K562 (cell line): ENCODE results near the gene NR1D1. TPM values are rescaled to one million over a fixed set of nuclear protein-coding genes. Genes with fewer than 3 reads are reported as not detected.

Experiments
- BCOR ChIP-seq: fragments of 450-650 bp; IDR thresholded peaks from 2 replicates; pipeline ENCODE4 v1.6.1; 2016
- ELF2 ChIP-seq: fragments of 250-450 bp; sonication (Bioruptor Pico); IDR thresholded peaks from 2 replicates; pipeline ENCODE4 v1.5.0; 2021; ENCODE audit warnings: mild to moderate bottlenecking
- HCFC1 ChIP-seq: IDR thresholded peaks from 2 replicates; pipeline ENCODE4 v1.6.1; 2012; ENCODE audit warnings: low read depth, low read length, improper control_type of control experiment
- HDGF ChIP-seq: fragments of 450-650 bp; IDR thresholded peaks from 2 replicates; pipeline ENCODE4 v1.6.1; 2016
- MLLT1 ChIP-seq, 2 experiments: fragments of 450-650 bp; IDR thresholded peaks; 2 replicates each; pipeline ENCODE4 v1.6.1; 2016
- MXI1 ChIP-seq: IDR thresholded peaks from 2 replicates; pipeline ENCODE4 v1.6.1; 2011; ENCODE audit warnings: low read depth, mild to moderate bottlenecking, improper control_type of control experiment, low read length
- PCBP1 ChIP-seq: fragments of 200-400 bp; formaldehyde crosslinking; IDR thresholded peaks from 2 replicates; pipeline ENCODE4 v1.6.1; 2018; ENCODE audit warnings: mild to moderate bottlenecking, low read depth, low read length; ENCODE audit not compliant: poor library complexity, severe bottlenecking
- TEAD1 ChIP-seq, 2 experiments: fragments of 450-650 bp in 1 of 2; sonication (generic) in 1 of 2; formaldehyde crosslinking; IDR thresholded peaks; 2 replicates each; pipeline versions ENCODE4 v1.4.0 to v1.8.0; 2020 to 2022; ENCODE audit warnings: mild to moderate bottlenecking in 2 of 2, missing genetic modification reagents in 1 of 2
- ZBTB9 ChIP-seq: fragments of 450-650 bp; formaldehyde crosslinking; IDR thresholded peaks from 2 replicates; pipeline ENCODE4 v1.4.0; 2020; ENCODE audit warnings: mild to moderate bottlenecking, moderate library complexity
- ZC3H11A ChIP-seq: IDR thresholded peaks from 2 replicates; pipeline ENCODE4 v1.6.1; 2012; ENCODE audit warnings: low read depth, low read length, improper control_type of control experiment
- ZEB2 ChIP-seq: fragments of 450-650 bp; IDR thresholded peaks from 2 replicates; pipeline ENCODE4 v1.6.1; 2016
- ZNF444 ChIP-seq: fragments of 250-450 bp; sonication (Bioruptor Pico); IDR thresholded peaks from 2 replicates; pipeline ENCODE4 v1.4.0; 2020; ENCODE audit warnings: mild to moderate bottlenecking, moderate library complexity
- polyA plus RNA-seq, 8 experiments: library from polyadenylated mRNA; depleted of rRNA in 4 of 8; stranded (reverse) in 5 of 8; unstranded in 3 of 8; fragments of >200 nt; fragmentation: Nextera tagmentation in 2 of 8; fragmentation: Illumina TruSeq in 1 of 8; extraction: Ambion mirVana in 2 of 8; extraction: Trizol in 1 of 8; gene quantifications; 2 replicates each; pipeline versions ENCODE4 v1.2.1 to v1.2.3, GENCODE V29; 2011 to 2014; ENCODE audit warnings: inconsistent platforms in 1 of 8, missing spikeins in 1 of 8
- total RNA-seq, 7 experiments: library from RNA; depleted of rRNA in 6 of 7; stranded (reverse); fragments of >200 nt in 6 of 7; fragmentation: Illumina TruSeq in 2 of 7; extraction: Trizol in 2 of 7; gene quantifications; 2 replicates each; pipeline versions ENCODE4 v1.2.1 to v1.2.3, GENCODE V29; 2011 to 2021; ENCODE audit warnings: low replicate concordance in 1 of 7
- TF ChIP-seq, protein P1 (sequence below): fragments of 250-450 bp; sonication (Bioruptor Pico); IDR thresholded peaks from 2 replicates; pipeline ENCODE4 v1.4.0; 2020; ENCODE audit warnings: mild to moderate bottlenecking, moderate library complexity, borderline replicate concordance
- TF ChIP-seq, protein P2 (sequence below): sonication (generic); formaldehyde crosslinking; IDR thresholded peaks from 2 replicates; pipeline ENCODE4 v1.8.0; 2022; ENCODE audit warnings: mild to moderate bottlenecking, missing genetic modification reagents
- TF ChIP-seq, protein P3 (sequence below), 2 experiments: fragments of 450-650 bp in 1 of 2; sonication (generic) in 1 of 2; formaldehyde crosslinking in 1 of 2; IDR thresholded peaks in 1 of 2; conservative IDR thresholded peaks in 1 of 2; 2 replicates each; pipeline versions ENCODE4 v1.6.1 to v1.8.1; 2016 to 2023; ENCODE audit warnings: mild to moderate bottlenecking in 2 of 2, moderate library complexity in 2 of 2, inconsistent platforms in 1 of 2, missing genetic modification reagents in 1 of 2

The NR1D1 gene
- total and polyA plus RNA-seq, 9 of the 15 experiments (the other 6 are each of a cell fraction or from before 2014, with no cell fraction given), result 0.25 to 7.7 (median 0.65) TPM

GRCh38 chr17:40111221-40112128 lies 11.1 kb upstream of the NR1D1 start (continued):
- TF ChIP-seq MXI1 (0 out of 2 replicates have a peak, but pooled peaks have one; percentile 9), BCOR (peak; percentile 45), PCBP1 (no peak), HCFC1 (no peak; the same call in 1 of the 2 replicates), ELF2 (CRISPR knock-in tag) (no peak), ZBTB9 (CRISPR knock-in tag) (peak; percentile 50; the same call in 1 of the 2 replicates), HDGF (no peak), ZC3H11A (no peak), TEAD1 (CRISPR knock-in tag; IDR thresholded peaks at IDR 0.05) (peak in 1 of 2 experiments; percentile 7; a peak in 1 of 4 replicates), ZEB2 (peak; percentile 82), ZNF444 (peak; percentile 89), MLLT1 (IDR thresholded peaks at IDR 0.05) (peak in 1 of 2 experiments; percentile 78; a peak in 2 of 4 replicates)
- TF ChIP-seq, protein P1, sequence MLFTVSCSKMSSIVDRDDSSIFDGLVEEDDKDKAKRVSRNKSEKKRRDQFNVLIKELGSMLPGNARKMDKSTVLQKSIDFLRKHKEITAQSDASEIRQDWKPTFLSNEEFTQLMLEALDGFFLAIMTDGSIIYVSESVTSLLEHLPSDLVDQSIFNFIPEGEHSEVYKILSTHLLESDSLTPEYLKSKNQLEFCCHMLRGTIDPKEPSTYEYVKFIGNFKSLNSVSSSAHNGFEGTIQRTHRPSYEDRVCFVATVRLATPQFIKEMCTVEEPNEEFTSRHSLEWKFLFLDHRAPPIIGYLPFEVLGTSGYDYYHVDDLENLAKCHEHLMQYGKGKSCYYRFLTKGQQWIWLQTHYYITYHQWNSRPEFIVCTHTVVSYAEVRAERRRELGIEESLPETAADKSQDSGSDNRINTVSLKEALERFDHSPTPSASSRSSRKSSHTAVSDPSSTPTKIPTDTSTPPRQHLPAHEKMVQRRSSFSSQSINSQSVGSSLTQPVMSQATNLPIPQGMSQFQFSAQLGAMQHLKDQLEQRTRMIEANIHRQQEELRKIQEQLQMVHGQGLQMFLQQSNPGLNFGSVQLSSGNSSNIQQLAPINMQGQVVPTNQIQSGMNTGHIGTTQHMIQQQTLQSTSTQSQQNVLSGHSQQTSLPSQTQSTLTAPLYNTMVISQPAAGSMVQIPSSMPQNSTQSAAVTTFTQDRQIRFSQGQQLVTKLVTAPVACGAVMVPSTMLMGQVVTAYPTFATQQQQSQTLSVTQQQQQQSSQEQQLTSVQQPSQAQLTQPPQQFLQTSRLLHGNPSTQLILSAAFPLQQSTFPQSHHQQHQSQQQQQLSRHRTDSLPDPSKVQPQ (CRISPR knock-in tag), result no peak
- TF ChIP-seq, protein P2, sequence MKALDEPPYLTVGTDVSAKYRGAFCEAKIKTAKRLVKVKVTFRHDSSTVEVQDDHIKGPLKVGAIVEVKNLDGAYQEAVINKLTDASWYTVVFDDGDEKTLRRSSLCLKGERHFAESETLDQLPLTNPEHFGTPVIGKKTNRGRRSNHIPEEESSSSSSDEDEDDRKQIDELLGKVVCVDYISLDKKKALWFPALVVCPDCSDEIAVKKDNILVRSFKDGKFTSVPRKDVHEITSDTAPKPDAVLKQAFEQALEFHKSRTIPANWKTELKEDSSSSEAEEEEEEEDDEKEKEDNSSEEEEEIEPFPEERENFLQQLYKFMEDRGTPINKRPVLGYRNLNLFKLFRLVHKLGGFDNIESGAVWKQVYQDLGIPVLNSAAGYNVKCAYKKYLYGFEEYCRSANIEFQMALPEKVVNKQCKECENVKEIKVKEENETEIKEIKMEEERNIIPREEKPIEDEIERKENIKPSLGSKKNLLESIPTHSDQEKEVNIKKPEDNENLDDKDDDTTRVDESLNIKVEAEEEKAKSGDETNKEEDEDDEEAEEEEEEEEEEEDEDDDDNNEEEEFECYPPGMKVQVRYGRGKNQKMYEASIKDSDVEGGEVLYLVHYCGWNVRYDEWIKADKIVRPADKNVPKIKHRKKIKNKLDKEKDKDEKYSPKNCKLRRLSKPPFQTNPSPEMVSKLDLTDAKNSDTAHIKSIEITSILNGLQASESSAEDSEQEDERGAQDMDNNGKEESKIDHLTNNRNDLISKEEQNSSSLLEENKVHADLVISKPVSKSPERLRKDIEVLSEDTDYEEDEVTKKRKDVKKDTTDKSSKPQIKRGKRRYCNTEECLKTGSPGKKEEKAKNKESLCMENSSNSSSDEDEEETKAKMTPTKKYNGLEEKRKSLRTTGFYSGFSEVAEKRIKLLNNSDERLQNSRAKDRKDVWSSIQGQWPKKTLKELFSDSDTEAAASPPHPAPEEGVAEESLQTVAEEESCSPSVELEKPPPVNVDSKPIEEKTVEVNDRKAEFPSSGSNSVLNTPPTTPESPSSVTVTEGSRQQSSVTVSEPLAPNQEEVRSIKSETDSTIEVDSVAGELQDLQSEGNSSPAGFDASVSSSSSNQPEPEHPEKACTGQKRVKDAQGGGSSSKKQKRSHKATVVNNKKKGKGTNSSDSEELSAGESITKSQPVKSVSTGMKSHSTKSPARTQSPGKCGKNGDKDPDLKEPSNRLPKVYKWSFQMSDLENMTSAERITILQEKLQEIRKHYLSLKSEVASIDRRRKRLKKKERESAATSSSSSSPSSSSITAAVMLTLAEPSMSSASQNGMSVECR, result 0 out of 2 replicates have a peak, but pooled peaks have one; percentile 33
- TF ChIP-seq, protein P3, sequence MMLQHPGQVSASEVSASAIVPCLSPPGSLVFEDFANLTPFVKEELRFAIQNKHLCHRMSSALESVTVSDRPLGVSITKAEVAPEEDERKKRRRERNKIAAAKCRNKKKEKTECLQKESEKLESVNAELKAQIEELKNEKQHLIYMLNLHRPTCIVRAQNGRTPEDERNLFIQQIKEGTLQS (IDR thresholded peaks at IDR 0.05), result peak; percentile 55
- TF ChIP-seq, protein P3 (CRISPR knock-in tag; conservative IDR thresholded peaks at IDR 0.05), result no peak
